CD14-positive monocyte (primary cell): ENCODE measurements around the gene TCF19. TPM values are rescaled to one million over a fixed set of nuclear protein-coding genes. Genes with fewer than 3 reads are reported as not detected.
A peak's percentile ranks its signal among the peaks of the same experiment; 100 is the strongest.

Experiments
- DNase-seq, 3 donors: peaks; one replicate each; pipeline ENCODE4 v3.0.0-alpha.2; 2011 to 2022
- H2AFZ ChIP-seq: 2 replicates; pipeline ENCODE4 v1.6.0; 2012; ENCODE audit warnings: mild to moderate bottlenecking, low read depth, low read length, inconsistent platforms; ENCODE audit not compliant: insufficient read depth, poor library complexity, severe bottlenecking
- H3K27ac ChIP-seq, 2 donors: 1 replicate in 1 of 2; 2 replicates in 1 of 2; pipeline ENCODE4 v1.5.1; 2012 to 2013; ENCODE audit warnings: low read length in 2 of 2, control low read depth in 1 of 2, inconsistent platforms in 1 of 2, low read depth in 1 of 2, mild to moderate bottlenecking in 1 of 2
- H3K27me3 ChIP-seq, 2 donors: one replicate each; pipeline versions ENCODE4 v1.6.0 to v1.6.1; 2011 to 2013; ENCODE audit warnings: low read length in 2 of 2; ENCODE audit not compliant: control insufficient read depth in 2 of 2, insufficient read depth in 2 of 2
- H3K36me3 ChIP-seq, 2 donors: replicated peaks in 1 of 2; 1 replicate in 1 of 2; 2 replicates in 1 of 2; pipeline versions ENCODE4 v1.5.1 to v1.6.1; 2012 to 2013; ENCODE audit warnings: low read length in 2 of 2, control low read depth in 1 of 2, inconsistent platforms in 1 of 2, mild to moderate bottlenecking in 1 of 2; ENCODE audit not compliant: insufficient read depth in 2 of 2, control insufficient read depth in 1 of 2
- H3K4me1 ChIP-seq, 2 donors: 1 replicate in 1 of 2; 2 replicates in 1 of 2; pipeline versions ENCODE4 v1.5.1 to v1.6.1; 2012 to 2013; ENCODE audit warnings: low read length in 2 of 2, control low read depth in 1 of 2, inconsistent platforms in 1 of 2, mild to moderate bottlenecking in 1 of 2, moderate library complexity in 1 of 2; ENCODE audit not compliant: insufficient read depth in 2 of 2, control insufficient read depth in 1 of 2
- H3K4me2 ChIP-seq: replicated peaks from 2 replicates; pipeline ENCODE3; 2012; ENCODE audit warnings: low read length, moderate library complexity, mild to moderate bottlenecking; ENCODE audit not compliant: poor library complexity, severe bottlenecking; ENCODE audit errors: extremely low read depth
- H3K4me3 ChIP-seq, 3 experiments: fragments of 200-600 bp in 1 of 3; sonication (generic) in 1 of 3; replicated peaks in 1 of 3; 1 replicate in 2 of 3; 2 replicates in 1 of 3; pipeline ENCODE4 v1.5.1; 2011 to 2013; ENCODE audit warnings: low read length in 3 of 3, mild to moderate bottlenecking in 3 of 3, control low read depth in 2 of 3, low read depth in 2 of 3, inconsistent platforms in 1 of 3, moderate library complexity in 1 of 3
- H3K79me2 ChIP-seq: 2 replicates; pipeline ENCODE4 v1.6.0; 2012; ENCODE audit warnings: mild to moderate bottlenecking, control low read depth, inconsistent platforms, low read length, moderate library complexity; ENCODE audit not compliant: insufficient read depth
- H3K9ac ChIP-seq: 2 replicates; pipeline ENCODE4 v1.6.0; 2017; ENCODE audit warnings: low read length, mild to moderate bottlenecking; ENCODE audit not compliant: insufficient read depth, poor library complexity, severe bottlenecking
- H3K9me3 ChIP-seq, 2 donors: replicated peaks in 1 of 2; 1 replicate in 1 of 2; 2 replicates in 1 of 2; pipeline versions ENCODE4 v1.5.1 to v1.6.1; 2012 to 2013; ENCODE audit warnings: low read length in 2 of 2, control low read depth in 1 of 2; ENCODE audit not compliant: control insufficient read depth in 1 of 2, insufficient read depth in 1 of 2
- H4K20me1 ChIP-seq: 2 replicates; pipeline ENCODE4 v1.6.0; 2012; ENCODE audit warnings: mild to moderate bottlenecking, low read length, control low read depth, moderate library complexity; ENCODE audit not compliant: insufficient read depth
- H3K27ac Mint-ChIP-seq, 7 donors: one replicate each; pipeline ENCODE4 v1.8.0; 2020; ENCODE audit warnings: mild to moderate bottlenecking in 7 of 7, mixed read lengths in 7 of 7, moderate library complexity in 6 of 7, inconsistent platforms in 2 of 7
- H3K27me3 Mint-ChIP-seq, 3 donors: one replicate each; pipeline ENCODE4 v1.8.0; 2021 to 2022; ENCODE audit warnings: low read depth in 3 of 3, mild to moderate bottlenecking in 3 of 3, mixed read lengths in 3 of 3, moderate library complexity in 3 of 3, inconsistent platforms in 1 of 3
- H3K36me3 Mint-ChIP-seq, 2 donors: one replicate each; pipeline ENCODE4 v1.8.0; 2020; ENCODE audit warnings: mixed read lengths in 2 of 2, inconsistent platforms in 1 of 2, mild to moderate bottlenecking in 1 of 2
- H3K4me1 Mint-ChIP-seq: one replicate; pipeline ENCODE4 v1.8.0; 2020; ENCODE audit warnings: mild to moderate bottlenecking, mixed read lengths
- H3K4me3 Mint-ChIP-seq, 2 donors: one replicate each; pipeline ENCODE4 v1.8.0; 2020; ENCODE audit warnings: mild to moderate bottlenecking in 2 of 2, mixed read lengths in 2 of 2, moderate library complexity in 1 of 2
- H3K9me3 Mint-ChIP-seq, 7 donors: one replicate each; pipeline ENCODE4 v1.8.0; 2020 to 2022; ENCODE audit warnings: mixed read lengths in 7 of 7, mild to moderate bottlenecking in 6 of 7, moderate library complexity in 6 of 7, inconsistent platforms in 2 of 7
- WGBS: methylation state at CpG from one replicate; pipeline ENCODE4 v1.1.5; 2013; ENCODE audit warnings: missing lambda C conversion rate; ENCODE audit not compliant: insufficient coverage; 5-methylcytosine and 5-hydroxymethylcytosine counted together
- intact Hi-C, 2 donors: fragments of 100-400 bp; cut with micrococcal nuclease; formaldehyde crosslinking; loops; one replicate each; pipeline versions ENCODE4 v1.15.0 to v1.15.1; 2023
- polyA plus RNA-seq, 3 donors: library from polyadenylated mRNA; depleted of rRNA in 1 of 3; unstranded in 2 of 3; stranded (reverse) in 1 of 3; fragments of 300-500 nt in 2 of 3; fragments of >200 nt in 1 of 3; fragmentation: Illumina TruSeq in 2 of 3; gene quantifications; 1 replicate in 2 of 3; 2 replicates in 1 of 3; pipeline ENCODE4 v1.2.3, GENCODE V29; 2012 to 2021
- TF ChIP-seq, protein P1 (sequence below): fragments of 200-600 bp; IDR thresholded peaks from one replicate; pipeline ENCODE4 v1.8.0; 2022; ENCODE audit warnings: antibody characterized with exemption, mild to moderate bottlenecking

Gene TCF19
- polyA plus RNA-seq, 3 donors, result 0.75 to 1.1 (median 0.80) TPM

DNA sequence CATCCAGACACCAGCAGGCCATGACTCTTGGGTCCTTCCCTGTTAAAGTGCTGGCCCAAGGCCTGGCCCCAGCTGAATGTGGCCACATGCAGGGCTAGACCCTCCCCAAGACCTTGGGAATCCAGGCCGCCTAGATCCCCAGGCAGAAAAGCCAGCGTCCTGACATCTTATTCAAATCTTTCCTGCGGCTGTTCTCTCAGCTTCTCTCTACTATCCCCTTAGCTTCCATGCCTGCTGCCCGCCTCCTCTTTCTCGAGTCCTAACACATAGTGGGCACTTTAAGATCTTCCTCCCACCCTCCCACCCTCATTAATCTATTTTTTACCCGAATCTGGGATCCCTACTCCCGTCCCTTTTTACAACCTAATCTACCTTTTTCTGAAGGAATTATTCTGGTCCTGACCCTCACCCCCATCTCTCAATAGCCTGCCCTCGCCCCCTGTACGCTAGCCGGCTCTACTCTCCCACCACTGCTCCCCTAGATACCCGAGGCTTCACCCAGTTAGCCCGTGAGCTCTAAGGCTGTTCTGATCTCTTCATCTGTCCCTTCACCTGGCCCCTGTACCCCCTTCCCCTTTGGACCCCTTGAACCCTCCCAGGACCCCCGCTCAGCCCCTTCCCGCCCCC is 763 bp upstream of the TCF19 start, which contains the start of gene CCHCR1:
Gene CCHCR1, minus strand, starts transcription at position 290 of the 627 bp plus-strand sequence. Its CDS starts 202 bp downstream, at position 88.
- H3K79me2 ChIP-seq, result peaks cover 21% of the 10 kb centered on the region
- peak within 1 kb of the TSS; percentile 88 for H2AFZ ChIP-seq
- intact Hi-C loops, result no loop called here
- DNase-seq, result no peak
- H3K27me3 ChIP-seq, result no peaks in the 10 kb centered on the region
- peak within 1 kb of the TSS; percentile 79 to 92 (median 81) for H3K4me3 ChIP-seq
- TF ChIP-seq, protein P1, sequence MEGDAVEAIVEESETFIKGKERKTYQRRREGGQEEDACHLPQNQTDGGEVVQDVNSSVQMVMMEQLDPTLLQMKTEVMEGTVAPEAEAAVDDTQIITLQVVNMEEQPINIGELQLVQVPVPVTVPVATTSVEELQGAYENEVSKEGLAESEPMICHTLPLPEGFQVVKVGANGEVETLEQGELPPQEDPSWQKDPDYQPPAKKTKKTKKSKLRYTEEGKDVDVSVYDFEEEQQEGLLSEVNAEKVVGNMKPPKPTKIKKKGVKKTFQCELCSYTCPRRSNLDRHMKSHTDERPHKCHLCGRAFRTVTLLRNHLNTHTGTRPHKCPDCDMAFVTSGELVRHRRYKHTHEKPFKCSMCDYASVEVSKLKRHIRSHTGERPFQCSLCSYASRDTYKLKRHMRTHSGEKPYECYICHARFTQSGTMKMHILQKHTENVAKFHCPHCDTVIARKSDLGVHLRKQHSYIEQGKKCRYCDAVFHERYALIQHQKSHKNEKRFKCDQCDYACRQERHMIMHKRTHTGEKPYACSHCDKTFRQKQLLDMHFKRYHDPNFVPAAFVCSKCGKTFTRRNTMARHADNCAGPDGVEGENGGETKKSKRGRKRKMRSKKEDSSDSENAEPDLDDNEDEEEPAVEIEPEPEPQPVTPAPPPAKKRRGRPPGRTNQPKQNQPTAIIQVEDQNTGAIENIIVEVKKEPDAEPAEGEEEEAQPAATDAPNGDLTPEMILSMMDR, result no peak
- peak within 1 kb of the TSS; percentile 69 for H3K9ac ChIP-seq
- WGBS, result 19% methylated on average over 12 of the region's 14 CpGs
- no peaks in the 10 kb centered on the region for H3K9me3 Mint-ChIP-seq
- peak within 1 kb of the TSS; percentile 27 to 65 for H3K27ac ChIP-seq
- no peaks in the 10 kb centered on the region for H4K20me1 ChIP-seq
- peaks cover 0 to 2% (median 0%) of the 10 kb centered on the region in 3 donors for H3K27me3 Mint-ChIP-seq
- H3K4me1 ChIP-seq, result peaks cover 17 to 24% of the 10 kb centered on the region in 2 donors
- H3K36me3 ChIP-seq, result peaks cover 2 to 25% of the 10 kb centered on the region in 2 donors
- H3K36me3 Mint-ChIP-seq, result peaks cover 15 to 34% of the 10 kb centered on the region in 2 donors
- H3K4me3 Mint-ChIP-seq, result peak within 1 kb of the TSS; percentile 91 to 94
- H3K9me3 ChIP-seq, result no peaks in the 10 kb centered on the region
- H3K4me2 ChIP-seq, result peak within 1 kb of the TSS; percentile 99
- H3K4me1 Mint-ChIP-seq, result peaks cover 30% of the 10 kb centered on the region
- peak within 1 kb of the TSS; percentile 45 to 90 (median 81) for H3K27ac Mint-ChIP-seq

DNA sequence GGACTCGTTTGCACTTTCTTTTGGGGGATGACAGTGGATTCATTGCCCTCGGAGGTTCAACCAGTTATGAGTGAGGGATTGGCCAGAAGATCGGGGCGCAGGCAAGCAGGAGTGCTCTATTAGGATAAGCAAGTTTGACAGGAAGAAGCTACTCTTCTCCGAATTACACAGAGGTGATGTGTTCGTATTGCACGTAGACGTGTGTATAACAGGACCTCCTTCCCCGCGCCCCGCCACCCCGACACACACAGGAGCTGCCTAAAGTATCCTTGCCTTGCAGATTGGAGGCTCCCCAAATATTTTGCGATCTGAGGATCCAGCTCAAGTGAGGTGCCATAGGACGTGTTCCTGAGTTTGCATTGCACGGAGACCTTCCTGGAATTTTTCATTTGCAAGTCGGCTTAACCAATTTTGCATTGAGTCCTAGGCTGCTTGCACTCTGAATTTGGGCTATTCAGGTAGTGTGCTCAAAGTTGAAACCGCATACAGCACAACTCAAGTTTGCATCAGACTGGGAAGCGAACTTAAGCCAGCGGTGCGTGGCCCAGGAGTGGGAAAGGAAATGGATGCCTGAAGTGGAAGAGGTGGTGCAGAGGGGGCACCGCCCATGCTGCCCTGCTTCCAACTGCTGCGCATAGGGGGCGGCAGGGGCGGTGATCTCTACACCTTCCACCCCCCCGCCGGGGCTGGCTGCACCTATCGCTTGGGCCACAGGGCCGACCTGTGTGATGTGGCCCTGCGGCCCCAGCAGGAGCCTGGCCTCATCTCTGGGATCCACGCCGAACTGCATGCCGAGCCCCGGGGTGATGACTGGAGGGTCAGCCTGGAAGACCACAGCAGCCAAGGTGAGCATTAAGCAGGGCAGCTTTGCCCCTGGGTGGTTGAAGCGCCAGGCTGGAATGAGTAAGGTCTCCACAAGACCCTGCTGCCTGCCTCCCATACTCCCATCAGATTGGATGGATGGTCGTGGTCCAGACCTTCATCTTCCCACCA is 770 bp downstream of the TCF19 start:
- no peak for DNase-seq
- Mint-ChIP-seq H3K27me3 (peaks cover 0 to 2% (median 0%) of the 10 kb centered on the region in 3 donors), H3K4me1 (peaks cover 31% of the 10 kb centered on the region), H3K36me3 (peaks cover 13 to 36% of the 10 kb centered on the region in 2 donors), H3K9me3 (no peaks in the 10 kb centered on the region), H3K4me3 (peak overlapping the region; percentile 91 to 94), H3K27ac (peak overlapping the region in 5 of 7 donors; percentile 31 to 90 (median 78))
- no peaks in the 10 kb centered on the region for H3K9me3 ChIP-seq
- H4K20me1 ChIP-seq, result no peaks in the 10 kb centered on the region
- peak overlapping the region; percentile 79 to 92 (median 81) for H3K4me3 ChIP-seq
- 27% methylated on average over 23 of the region's 35 CpGs for WGBS
- TF ChIP-seq, protein P1, result no peak
- H3K4me2 ChIP-seq, result peak overlapping the region; percentile 99
- peaks cover 21% of the 10 kb centered on the region for H3K79me2 ChIP-seq
- peak overlapping the region in 1 of 2 donors; percentile 56 for H3K27ac ChIP-seq
- peaks cover 17 to 24% of the 10 kb centered on the region in 2 donors for H3K4me1 ChIP-seq
- no peaks in the 10 kb centered on the region for H3K27me3 ChIP-seq
- peak overlapping the region; percentile 69 for H3K9ac ChIP-seq
- H3K36me3 ChIP-seq, result peaks cover 2 to 27% of the 10 kb centered on the region in 2 donors
- intact Hi-C loops, result no loop called here
- peak overlapping the region; percentile 88 for H2AFZ ChIP-seq
